Ishikawa (cell line): Measurements from ENCODE around the gene SDK1.

ENCODE experiments used
- CEBPB ChIP-seq: IDR thresholded peaks from 2 replicates; pipeline ENCODE4 v1.6.1; 2012
- CREB1 ChIP-seq: IDR thresholded peaks from 2 replicates; pipeline ENCODE4 v1.6.1; 2012; ENCODE audit warnings: low read depth
- EGR1 ChIP-seq: IDR thresholded peaks from 2 replicates; pipeline ENCODE4 v1.6.1; 2012
- EP300 ChIP-seq: IDR thresholded peaks from 2 replicates; pipeline ENCODE4 v1.6.1; 2012; ENCODE audit warnings: borderline replicate concordance
- FOXM1 ChIP-seq: IDR thresholded peaks from 2 replicates; pipeline ENCODE4 v1.6.1; 2012; ENCODE audit warnings: low read depth, borderline replicate concordance
- MAX ChIP-seq: IDR thresholded peaks from 2 replicates; pipeline ENCODE4 v1.6.1; 2012
- NFIC ChIP-seq: IDR thresholded peaks from 2 replicates; pipeline ENCODE4 v1.6.1; 2012
- RAD21 ChIP-seq: IDR thresholded peaks from 2 replicates; pipeline ENCODE4 v1.6.1; 2012; ENCODE audit warnings: low read depth
- REST ChIP-seq: IDR thresholded peaks from 2 replicates; pipeline ENCODE4 v1.6.1; 2012; ENCODE audit warnings: low read depth, mild to moderate bottlenecking
- TAF1 ChIP-seq: IDR thresholded peaks from 2 replicates; pipeline ENCODE4 v1.6.1; 2012; ENCODE audit warnings: low read depth, mild to moderate bottlenecking
- TCF12 ChIP-seq: IDR thresholded peaks from 2 replicates; pipeline ENCODE4 v1.6.1; 2012; ENCODE audit warnings: low read depth
- TEAD4 ChIP-seq: IDR thresholded peaks from 2 replicates; pipeline ENCODE4 v1.6.1; 2012
- USF1 ChIP-seq: IDR thresholded peaks from 2 replicates; pipeline ENCODE4 v1.6.1; 2012
- YY1 ChIP-seq: IDR thresholded peaks from 2 replicates; pipeline ENCODE4 v1.6.1; 2012; ENCODE audit warnings: low read depth
- ZBTB7A ChIP-seq: IDR thresholded peaks from 2 replicates; pipeline ENCODE4 v1.6.1; 2012; ENCODE audit warnings: low read depth

Gene SDK1

GRCh38 chr7:4205828-4206227, 904.8 kb downstream of the SDK1 start:
- TF ChIP-seq NFIC (no peak), CREB1 (no peak), TEAD4 (no peak), EP300 (no peak), TAF1 (no peak), REST (no peak), MAX (no peak), TCF12 (no peak), CEBPB (no peak), USF1 (no peak), ZBTB7A (no peak), RAD21 (no peak), YY1 (no peak), EGR1 (no peak), FOXM1 (no peak)

- TF ChIP-seq REST, result no peak
- TF ChIP-seq TEAD4, result no peak
- TF ChIP-seq CREB1, result no peak
- no peak for TF ChIP-seq FOXM1
- no peak for TF ChIP-seq USF1
- no peak for TF ChIP-seq TCF12
- no peak for TF ChIP-seq YY1
- TF ChIP-seq NFIC, result no peak
- no peak for TF ChIP-seq RAD21
- no peak for TF ChIP-seq ZBTB7A
- TF ChIP-seq TAF1, result no peak
- TF ChIP-seq EP300, result no peak
- TF ChIP-seq MAX, result no peak
- no peak for TF ChIP-seq EGR1
- TF ChIP-seq CEBPB, result no peak
These were observed 906.0 kb downstream of the SDK1 start for GRCh38 chr7:4207011-4207410.

GRCh38 chr7:4208086-4208485, 907.0 kb downstream of the SDK1 start:
- TF ChIP-seq CREB1 (no peak), CEBPB (no peak), EP300 (no peak), TAF1 (no peak), USF1 (no peak), MAX (no peak), TCF12 (no peak), REST (no peak), FOXM1 (no peak)

- TF ChIP-seq CREB1, result no peak
- TF ChIP-seq NFIC, result no peak
- no peak for TF ChIP-seq YY1
- TF ChIP-seq RAD21, result no peak
- TF ChIP-seq USF1, result no peak
- no peak for TF ChIP-seq TEAD4
- no peak for TF ChIP-seq REST
- no peak for TF ChIP-seq EGR1
- TF ChIP-seq TAF1, result no peak
- TF ChIP-seq MAX, result no peak
- no peak for TF ChIP-seq TCF12
- no peak for TF ChIP-seq FOXM1
- no peak for TF ChIP-seq EP300
- TF ChIP-seq CEBPB, result no peak
- no peak for TF ChIP-seq ZBTB7A
These were observed 907.5 kb downstream of the SDK1 start for GRCh38 chr7:4208586-4208985.
